IMR-90 (cell line): ENCODE results near the gene THEM4. TPM values are rescaled to one million over a fixed set of nuclear protein-coding genes. Genes with fewer than 3 reads are reported as not detected.

Experiments
- ATAC-seq: fragments of 200-7000 bp; cut with Tn5 transposase; 2 replicates; pipeline ENCODE4 v1.9.1; 2020; ENCODE audit warnings: low read depth, mild to moderate bottlenecking, moderate library complexity
- BruUV-seq: library from RNA; stranded (reverse); fragments of 400-500 nt; replicated peaks from 2 replicates; lab custom pipeline; 2021; lab: Mats Ljungman, UMichigan
- CTCF ChIA-PET: fragments of 300-600 bp; formaldehyde crosslinking; extraction: SDS; loops from one replicate; lab custom pipeline; 2021; ENCODE audit warnings: antibody characterized with exemption; lab: Yijun Ruan, JAX
- POLR2A ChIA-PET: fragments of 300-600 bp; sonication (Branson Sonifier 250); formaldehyde crosslinking; loops from one replicate; lab custom pipeline; 2022; ENCODE audit warnings: antibody characterized with exemption; ENCODE audit not compliant: unreplicated experiment; lab: Charles Lee
- DNase-seq: peaks from one replicate; pipeline ENCODE4 v3.0.0; 2013
- H2AFZ ChIP-seq: replicated peaks from 2 replicates; pipeline ENCODE3; 2013; ENCODE audit warnings: low read length, mild to moderate bottlenecking; ENCODE audit not compliant: poor library complexity
- H2AK5ac ChIP-seq: 2 replicates; pipeline ENCODE4 v1.6.1; 2013; ENCODE audit warnings: low read depth, low read length, inconsistent platforms
- H2AK9ac ChIP-seq: replicated peaks from 2 replicates; pipeline ENCODE3; 2013; ENCODE audit warnings: mild to moderate bottlenecking, low read depth, low read length, moderate library complexity; ENCODE audit not compliant: poor library complexity
- H2BK120ac ChIP-seq: 2 replicates; pipeline ENCODE4 v1.6.1; 2013; ENCODE audit warnings: low read depth, low read length, inconsistent platforms
- H2BK15ac ChIP-seq: 3 replicates; pipeline ENCODE4 v1.6.1; 2013; ENCODE audit warnings: low read depth, low read length, inconsistent platforms
- H2BK20ac ChIP-seq: 2 replicates; pipeline ENCODE4 v1.6.1; 2013; ENCODE audit warnings: low read depth, mild to moderate bottlenecking, inconsistent platforms, low read length, moderate library complexity
- H2BK5ac ChIP-seq: 2 replicates; pipeline ENCODE4 v1.6.1; 2013; ENCODE audit warnings: mild to moderate bottlenecking, low read depth, low read length, inconsistent platforms; ENCODE audit not compliant: poor library complexity, severe bottlenecking
- H3K14ac ChIP-seq: replicated peaks from 2 replicates; pipeline ENCODE4 v1.6.1; 2013; ENCODE audit warnings: low read depth, low read length, inconsistent platforms
- H3K18ac ChIP-seq: 2 replicates; pipeline ENCODE4 v1.6.1; 2013; ENCODE audit warnings: low read depth, low read length, control low read depth
- H3K23ac ChIP-seq: 2 replicates; pipeline ENCODE4 v1.6.1; 2013; ENCODE audit warnings: low read depth, low read length, inconsistent platforms
- H3K27ac ChIP-seq: 2 replicates; pipeline ENCODE4 v1.5.1; 2013; ENCODE audit warnings: mild to moderate bottlenecking, control low read depth, low read length; ENCODE audit not compliant: insufficient read depth
- H3K27me3 ChIP-seq: 2 replicates; pipeline ENCODE4 v1.6.1; 2013; ENCODE audit warnings: low read length; ENCODE audit not compliant: control insufficient read depth, insufficient read depth
- H3K36me3 ChIP-seq: 2 replicates; pipeline ENCODE4 v1.6.1; 2013; ENCODE audit warnings: low read length, mixed read lengths; ENCODE audit not compliant: control insufficient read depth, insufficient read depth
- H3K4ac ChIP-seq: 2 replicates; pipeline ENCODE4 v1.6.1; 2013; ENCODE audit warnings: low read depth, low read length, inconsistent platforms
- H3K4me1 ChIP-seq: 2 replicates; pipeline ENCODE4 v1.6.1; 2013; ENCODE audit warnings: low read length, mixed read lengths; ENCODE audit not compliant: control insufficient read depth, insufficient read depth
- H3K4me2 ChIP-seq: 2 replicates; pipeline ENCODE4 v1.6.1; 2013; ENCODE audit warnings: low read depth, mild to moderate bottlenecking, control low read depth, low read length, moderate library complexity
- H3K4me3 ChIP-seq: 2 replicates; pipeline ENCODE4 v1.5.1; 2013; ENCODE audit warnings: low read depth, mild to moderate bottlenecking, control low read depth, low read length, moderate library complexity; ENCODE audit not compliant: insufficient read depth
- H3K56ac ChIP-seq: 2 replicates; pipeline ENCODE4 v1.6.1; 2013; ENCODE audit warnings: low read length, inconsistent platforms; ENCODE audit not compliant: insufficient read depth; ENCODE audit errors: extremely low read depth
- H3K79me1 ChIP-seq, 2 experiments: 2 replicates each; pipeline ENCODE4 v1.6.1; 2013; ENCODE audit warnings: low read length in 2 of 2, inconsistent platforms in 1 of 2, low read depth in 1 of 2
- H3K9ac ChIP-seq: 2 replicates; pipeline ENCODE4 v1.6.1; 2013; ENCODE audit warnings: low read depth, low read length, control low read depth
- H3K9me1 ChIP-seq: 2 replicates; pipeline ENCODE4 v1.6.1; 2013; ENCODE audit warnings: low read length, inconsistent platforms; ENCODE audit not compliant: insufficient read depth
- H3K9me3 ChIP-seq: 2 replicates; pipeline ENCODE4 v1.6.1; 2013; ENCODE audit warnings: low read length; ENCODE audit not compliant: control insufficient read depth, insufficient read depth
- H4K20me1 ChIP-seq: 2 replicates; pipeline ENCODE4 v1.6.1; 2013; ENCODE audit warnings: low read length, inconsistent platforms; ENCODE audit not compliant: insufficient read depth
- H4K5ac ChIP-seq: 2 replicates; pipeline ENCODE4 v1.6.1; 2013; ENCODE audit warnings: mild to moderate bottlenecking, low read depth, low read length, control low read depth
- H4K8ac ChIP-seq, 2 experiments: 2 replicates each; pipeline ENCODE4 v1.6.1; 2013; ENCODE audit warnings: low read depth in 2 of 2, low read length in 2 of 2, control low read depth in 1 of 2, inconsistent platforms in 1 of 2
- H4K91ac ChIP-seq: 2 replicates; pipeline ENCODE4 v1.6.1; 2013; ENCODE audit warnings: low read depth, low read length, inconsistent platforms; ENCODE audit not compliant: insufficient read depth
- BHLHE40 ChIP-seq: fragments of 150-350 bp; IDR thresholded peaks from 2 replicates; pipeline ENCODE4 v1.6.1; 2016; ENCODE audit warnings: mild to moderate bottlenecking, low read depth, low read length
- CEBPB ChIP-seq: IDR thresholded peaks from 2 replicates; pipeline ENCODE4 v1.6.1; 2012; ENCODE audit warnings: low read depth, low read length, improper control_type of control experiment
- CHD1 ChIP-seq: IDR thresholded peaks from 2 replicates; pipeline ENCODE4 v1.6.1; 2012; ENCODE audit warnings: low read depth, low read length, improper control_type of control experiment
- FOS ChIP-seq: fragments of 150-350 bp; IDR thresholded peaks from 2 replicates; pipeline ENCODE4 v1.6.1; 2016; ENCODE audit warnings: low read depth, low read length
- MAFK ChIP-seq: IDR thresholded peaks from 2 replicates; pipeline ENCODE4 v1.6.1; 2012; ENCODE audit warnings: low read depth, low read length, improper control_type of control experiment
- MAZ ChIP-seq: IDR thresholded peaks from 2 replicates; pipeline ENCODE4 v1.6.1; 2012; ENCODE audit warnings: low read depth, mild to moderate bottlenecking, low read length, improper control_type of control experiment, moderate library complexity, borderline replicate concordance
- MXI1 ChIP-seq: IDR thresholded peaks from 2 replicates; pipeline ENCODE4 v1.6.1; 2012; ENCODE audit warnings: low read depth, mild to moderate bottlenecking, low read length, moderate library complexity, borderline replicate concordance
- NFE2L2 ChIP-seq: fragments of 150-350 bp; IDR thresholded peaks from 2 replicates; pipeline ENCODE4 v1.6.1; 2016; ENCODE audit warnings: low read depth, mild to moderate bottlenecking, low read length
- POLR2A ChIP-seq: IDR thresholded peaks from 2 replicates; pipeline ENCODE4 v1.6.1; 2012; ENCODE audit warnings: mild to moderate bottlenecking, low read depth, low read length
- RAD21 ChIP-seq: IDR thresholded peaks from 2 replicates; pipeline ENCODE4 v1.6.1; 2012; ENCODE audit warnings: low read length, improper control_type of control experiment
- RCOR1 ChIP-seq: IDR thresholded peaks from 2 replicates; pipeline ENCODE4 v1.6.1; 2012; ENCODE audit warnings: mild to moderate bottlenecking, low read length, improper control_type of control experiment; ENCODE audit not compliant: insufficient replicate concordance
- RFX5 ChIP-seq: IDR thresholded peaks from 2 replicates; pipeline ENCODE4 v1.8.0; 2012; ENCODE audit warnings: low read depth, mild to moderate bottlenecking, low read length, moderate library complexity
- SMC3 ChIP-seq: fragments of 150-350 bp; IDR thresholded peaks from 2 replicates; pipeline ENCODE4 v1.6.1; 2016; ENCODE audit warnings: low read depth, mild to moderate bottlenecking, antibody characterized with exemption, low read length, moderate library complexity
- WGBS, 2 experiments: methylation state at CpG; one replicate each; pipeline versions ENCODE4 v1.1.5 to v1.1.7; 2013; ENCODE audit warnings: missing lambda C conversion rate in 2 of 2; ENCODE audit not compliant: insufficient read length in 1 of 2; ENCODE audit errors: extremely low coverage in 2 of 2; 5-methylcytosine and 5-hydroxymethylcytosine counted together
- dilution Hi-C: fragments of 300-500 bp; cut with HindIII; formaldehyde crosslinking; loops from one replicate; pipeline ENCODE4 v1.14.3; 2018; ENCODE audit warnings: low sequenced_read_pairs; ENCODE audit not compliant: unreplicated experiment
- in situ Hi-C: fragments of 300-500 bp; cut with MboI; formaldehyde crosslinking; loops from 3 replicates; pipeline ENCODE4 v1.14.3; 2019; ENCODE audit warnings: low sequenced_read_pairs, inconsistent platforms, mixed read lengths
- intact Hi-C: fragments of 100-400 bp; cut with micrococcal nuclease; formaldehyde crosslinking; loops from 2 replicates; pipeline ENCODE4 v1.10.0; 2022
- polyA plus RNA-seq, 3 experiments: library from polyadenylated mRNA; depleted of rRNA; stranded (reverse); fragments of >200 nt; gene quantifications; 2 replicates each; pipeline ENCODE4 v1.2.3, GENCODE V29; 2012; ENCODE audit warnings: low replicate concordance in 1 of 3
- total RNA-seq: library from RNA; depleted of rRNA; stranded (reverse); fragments of >200 nt; gene quantifications from 2 replicates; pipeline ENCODE4 v1.2.3, GENCODE V29; 2012
- TF ChIP-seq, protein P1 (sequence below): fragments of 150-350 bp; IDR thresholded peaks from 2 replicates; pipeline ENCODE4 v1.6.1; 2017; ENCODE audit warnings: mild to moderate bottlenecking, antibody characterized with exemption, low read length, low read depth
- TF ChIP-seq, protein P2 (sequence below): conservative IDR thresholded peaks from 2 replicates; pipeline ENCODE4 v1.5.1; 2012; ENCODE audit warnings: mild to moderate bottlenecking, low read depth, low read length, improper control_type of control experiment
- TF ChIP-seq, protein P3 (sequence below): fragments of 150-350 bp; IDR thresholded peaks from 2 replicates; pipeline ENCODE4 v1.6.1; 2016; ENCODE audit warnings: low read depth, mild to moderate bottlenecking, low read length, moderate library complexity, borderline replicate concordance

THEM4 gene
- total and polyA plus RNA-seq, 2 of the 4 experiments (the other 2 are of a cell fraction): 7.3 to 15.7 TPM

DNA sequence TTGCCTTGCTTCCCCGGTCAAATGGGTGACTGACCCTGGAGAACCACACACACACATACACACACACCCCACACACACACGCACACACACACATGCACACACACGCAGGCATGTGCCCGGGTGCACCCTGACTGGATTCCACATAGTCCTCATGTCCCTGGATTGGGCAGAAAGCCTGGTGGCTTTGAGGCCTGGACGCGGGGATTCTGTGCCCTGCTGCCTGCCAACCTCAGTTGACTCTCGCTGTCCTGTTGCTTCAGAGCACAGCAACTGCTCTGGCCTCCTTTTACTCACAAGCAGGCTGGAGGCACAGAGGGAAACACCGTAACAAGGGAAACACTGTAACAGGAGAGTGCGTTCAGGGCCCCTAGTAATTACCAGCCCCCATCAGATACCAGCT is 84.1 kb downstream of the THEM4 start:
- Histone ChIP-seq H3K4me1 (no peaks in the 10 kb centered on the region), H3K23ac (no peak overlapping the region), H2AK5ac (no peak overlapping the region), H3K27me3 (peaks cover 69% of the 10 kb centered on the region), H3K56ac (no peak overlapping the region), H2BK5ac (no peak overlapping the region), H3K9me3 (no peaks in the 10 kb centered on the region), H3K36me3 (no peaks in the 10 kb centered on the region), H3K27ac (no peak overlapping the region), H3K4me3 (no peak overlapping the region), H4K20me1 (no peaks in the 10 kb centered on the region), H3K9me1 (no peaks in the 10 kb centered on the region), H3K14ac (no peak overlapping the region), H2BK120ac (no peak overlapping the region), H3K4me2 (no peak overlapping the region), H2AFZ (no peak overlapping the region), H3K18ac (no peak overlapping the region), H2BK15ac (no peak overlapping the region), H2AK9ac (no peak overlapping the region), H3K4ac (no peak overlapping the region), H4K5ac (no peak overlapping the region), H3K79me1 (no peaks in the 10 kb centered on the region), H4K91ac (no peak overlapping the region), H2BK20ac (no peak overlapping the region), H3K9ac (no peak overlapping the region), H4K8ac (no peak overlapping the region)
- ATAC-seq: no peak
- WGBS, 2 experiments: 65% methylated on average over 2 of the region's 9 CpGs; no CpG with 5 or more reads in 1 of the 2 experiments
- no peak for DNase-seq
- POLR2A ChIA-PET: no interaction called here
- intact Hi-C loops (no loop called here), dilution Hi-C loops (no loop called here), in situ Hi-C loops (no loop called here)
- TF ChIP-seq, protein P1, sequence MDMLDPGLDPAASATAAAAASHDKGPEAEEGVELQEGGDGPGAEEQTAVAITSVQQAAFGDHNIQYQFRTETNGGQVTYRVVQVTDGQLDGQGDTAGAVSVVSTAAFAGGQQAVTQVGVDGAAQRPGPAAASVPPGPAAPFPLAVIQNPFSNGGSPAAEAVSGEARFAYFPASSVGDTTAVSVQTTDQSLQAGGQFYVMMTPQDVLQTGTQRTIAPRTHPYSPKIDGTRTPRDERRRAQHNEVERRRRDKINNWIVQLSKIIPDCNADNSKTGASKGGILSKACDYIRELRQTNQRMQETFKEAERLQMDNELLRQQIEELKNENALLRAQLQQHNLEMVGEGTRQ: no peak
- TF ChIP-seq FOS (no peak), MAFK (no peak), RCOR1 (no peak), BHLHE40 (no peak), SMC3 (no peak), RAD21 (no peak), CHD1 (no peak), MXI1 (no peak), NFE2L2 (no peak), CEBPB (no peak), POLR2A (no peak), MAZ (no peak), RFX5 (no peak)
- TF ChIP-seq, protein P2, sequence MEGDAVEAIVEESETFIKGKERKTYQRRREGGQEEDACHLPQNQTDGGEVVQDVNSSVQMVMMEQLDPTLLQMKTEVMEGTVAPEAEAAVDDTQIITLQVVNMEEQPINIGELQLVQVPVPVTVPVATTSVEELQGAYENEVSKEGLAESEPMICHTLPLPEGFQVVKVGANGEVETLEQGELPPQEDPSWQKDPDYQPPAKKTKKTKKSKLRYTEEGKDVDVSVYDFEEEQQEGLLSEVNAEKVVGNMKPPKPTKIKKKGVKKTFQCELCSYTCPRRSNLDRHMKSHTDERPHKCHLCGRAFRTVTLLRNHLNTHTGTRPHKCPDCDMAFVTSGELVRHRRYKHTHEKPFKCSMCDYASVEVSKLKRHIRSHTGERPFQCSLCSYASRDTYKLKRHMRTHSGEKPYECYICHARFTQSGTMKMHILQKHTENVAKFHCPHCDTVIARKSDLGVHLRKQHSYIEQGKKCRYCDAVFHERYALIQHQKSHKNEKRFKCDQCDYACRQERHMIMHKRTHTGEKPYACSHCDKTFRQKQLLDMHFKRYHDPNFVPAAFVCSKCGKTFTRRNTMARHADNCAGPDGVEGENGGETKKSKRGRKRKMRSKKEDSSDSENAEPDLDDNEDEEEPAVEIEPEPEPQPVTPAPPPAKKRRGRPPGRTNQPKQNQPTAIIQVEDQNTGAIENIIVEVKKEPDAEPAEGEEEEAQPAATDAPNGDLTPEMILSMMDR: no peak
- TF ChIP-seq, protein P3, sequence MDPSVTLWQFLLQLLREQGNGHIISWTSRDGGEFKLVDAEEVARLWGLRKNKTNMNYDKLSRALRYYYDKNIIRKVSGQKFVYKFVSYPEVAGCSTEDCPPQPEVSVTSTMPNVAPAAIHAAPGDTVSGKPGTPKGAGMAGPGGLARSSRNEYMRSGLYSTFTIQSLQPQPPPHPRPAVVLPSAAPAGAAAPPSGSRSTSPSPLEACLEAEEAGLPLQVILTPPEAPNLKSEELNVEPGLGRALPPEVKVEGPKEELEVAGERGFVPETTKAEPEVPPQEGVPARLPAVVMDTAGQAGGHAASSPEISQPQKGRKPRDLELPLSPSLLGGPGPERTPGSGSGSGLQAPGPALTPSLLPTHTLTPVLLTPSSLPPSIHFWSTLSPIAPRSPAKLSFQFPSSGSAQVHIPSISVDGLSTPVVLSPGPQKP: no peak
- CTCF ChIA-PET: no interaction called here
- no TSS peak for BruUV-seq
